CD14-positive monocyte (primary cell): ENCODE data around the gene STX1A. TPM values are rescaled to one million over a fixed set of nuclear protein-coding genes. Genes with fewer than 3 reads are reported as not detected.

ENCODE experiments used
- DNase-seq, 3 donors: peaks; one replicate each; pipeline ENCODE4 v3.0.0-alpha.2; 2011 to 2022
- H2AFZ ChIP-seq: 2 replicates; pipeline ENCODE4 v1.6.0; 2012; ENCODE audit warnings: mild to moderate bottlenecking, low read depth, low read length, inconsistent platforms; ENCODE audit not compliant: insufficient read depth, poor library complexity, severe bottlenecking
- H3K27ac ChIP-seq, 2 donors: 1 replicate in 1 of 2; 2 replicates in 1 of 2; pipeline ENCODE4 v1.5.1; 2012 to 2013; ENCODE audit warnings: low read length in 2 of 2, control low read depth in 1 of 2, inconsistent platforms in 1 of 2, low read depth in 1 of 2, mild to moderate bottlenecking in 1 of 2
- H3K27me3 ChIP-seq, 2 donors: one replicate each; pipeline versions ENCODE4 v1.6.0 to v1.6.1; 2011 to 2013; ENCODE audit warnings: low read length in 2 of 2; ENCODE audit not compliant: control insufficient read depth in 2 of 2, insufficient read depth in 2 of 2
- H3K36me3 ChIP-seq, 2 donors: replicated peaks in 1 of 2; 1 replicate in 1 of 2; 2 replicates in 1 of 2; pipeline versions ENCODE4 v1.5.1 to v1.6.1; 2012 to 2013; ENCODE audit warnings: low read length in 2 of 2, control low read depth in 1 of 2, inconsistent platforms in 1 of 2, mild to moderate bottlenecking in 1 of 2; ENCODE audit not compliant: insufficient read depth in 2 of 2, control insufficient read depth in 1 of 2
- H3K4me1 ChIP-seq, 2 donors: 1 replicate in 1 of 2; 2 replicates in 1 of 2; pipeline versions ENCODE4 v1.5.1 to v1.6.1; 2012 to 2013; ENCODE audit warnings: low read length in 2 of 2, control low read depth in 1 of 2, inconsistent platforms in 1 of 2, mild to moderate bottlenecking in 1 of 2, moderate library complexity in 1 of 2; ENCODE audit not compliant: insufficient read depth in 2 of 2, control insufficient read depth in 1 of 2
- H3K4me2 ChIP-seq: replicated peaks from 2 replicates; pipeline ENCODE3; 2012; ENCODE audit warnings: low read length, moderate library complexity, mild to moderate bottlenecking; ENCODE audit not compliant: poor library complexity, severe bottlenecking; ENCODE audit errors: extremely low read depth
- H3K4me3 ChIP-seq, 3 experiments: fragments of 200-600 bp in 1 of 3; sonication (generic) in 1 of 3; replicated peaks in 1 of 3; 1 replicate in 2 of 3; 2 replicates in 1 of 3; pipeline ENCODE4 v1.5.1; 2011 to 2013; ENCODE audit warnings: low read length in 3 of 3, mild to moderate bottlenecking in 3 of 3, control low read depth in 2 of 3, low read depth in 2 of 3, inconsistent platforms in 1 of 3, moderate library complexity in 1 of 3
- H3K79me2 ChIP-seq: 2 replicates; pipeline ENCODE4 v1.6.0; 2012; ENCODE audit warnings: mild to moderate bottlenecking, control low read depth, inconsistent platforms, low read length, moderate library complexity; ENCODE audit not compliant: insufficient read depth
- H3K9ac ChIP-seq: 2 replicates; pipeline ENCODE4 v1.6.0; 2017; ENCODE audit warnings: low read length, mild to moderate bottlenecking; ENCODE audit not compliant: insufficient read depth, poor library complexity, severe bottlenecking
- H3K9me3 ChIP-seq, 2 donors: replicated peaks in 1 of 2; 1 replicate in 1 of 2; 2 replicates in 1 of 2; pipeline versions ENCODE4 v1.5.1 to v1.6.1; 2012 to 2013; ENCODE audit warnings: low read length in 2 of 2, control low read depth in 1 of 2; ENCODE audit not compliant: control insufficient read depth in 1 of 2, insufficient read depth in 1 of 2
- H4K20me1 ChIP-seq: 2 replicates; pipeline ENCODE4 v1.6.0; 2012; ENCODE audit warnings: mild to moderate bottlenecking, low read length, control low read depth, moderate library complexity; ENCODE audit not compliant: insufficient read depth
- H3K27ac Mint-ChIP-seq, 7 donors: one replicate each; pipeline ENCODE4 v1.8.0; 2020; ENCODE audit warnings: mild to moderate bottlenecking in 7 of 7, mixed read lengths in 7 of 7, moderate library complexity in 6 of 7, inconsistent platforms in 2 of 7
- H3K27me3 Mint-ChIP-seq, 3 donors: one replicate each; pipeline ENCODE4 v1.8.0; 2021 to 2022; ENCODE audit warnings: low read depth in 3 of 3, mild to moderate bottlenecking in 3 of 3, mixed read lengths in 3 of 3, moderate library complexity in 3 of 3, inconsistent platforms in 1 of 3
- H3K36me3 Mint-ChIP-seq, 2 donors: one replicate each; pipeline ENCODE4 v1.8.0; 2020; ENCODE audit warnings: mixed read lengths in 2 of 2, inconsistent platforms in 1 of 2, mild to moderate bottlenecking in 1 of 2
- H3K4me1 Mint-ChIP-seq: one replicate; pipeline ENCODE4 v1.8.0; 2020; ENCODE audit warnings: mild to moderate bottlenecking, mixed read lengths
- H3K4me3 Mint-ChIP-seq, 2 donors: one replicate each; pipeline ENCODE4 v1.8.0; 2020; ENCODE audit warnings: mild to moderate bottlenecking in 2 of 2, mixed read lengths in 2 of 2, moderate library complexity in 1 of 2
- H3K9me3 Mint-ChIP-seq, 7 donors: one replicate each; pipeline ENCODE4 v1.8.0; 2020 to 2022; ENCODE audit warnings: mixed read lengths in 7 of 7, mild to moderate bottlenecking in 6 of 7, moderate library complexity in 6 of 7, inconsistent platforms in 2 of 7
- WGBS: methylation state at CpG from one replicate; pipeline ENCODE4 v1.1.5; 2013; ENCODE audit warnings: missing lambda C conversion rate; ENCODE audit not compliant: insufficient coverage; 5-methylcytosine and 5-hydroxymethylcytosine counted together
- intact Hi-C, 2 donors: fragments of 100-400 bp; cut with micrococcal nuclease; formaldehyde crosslinking; loops; one replicate each; pipeline versions ENCODE4 v1.15.0 to v1.15.1; 2023
- polyA plus RNA-seq, 3 donors: library from polyadenylated mRNA; depleted of rRNA in 1 of 3; unstranded in 2 of 3; stranded (reverse) in 1 of 3; fragments of 300-500 nt in 2 of 3; fragments of >200 nt in 1 of 3; fragmentation: Illumina TruSeq in 2 of 3; gene quantifications; 1 replicate in 2 of 3; 2 replicates in 1 of 3; pipeline ENCODE4 v1.2.3, GENCODE V29; 2012 to 2021
- TF ChIP-seq, protein P1 (sequence below): fragments of 200-600 bp; IDR thresholded peaks from one replicate; pipeline ENCODE4 v1.8.0; 2022; ENCODE audit warnings: antibody characterized with exemption, mild to moderate bottlenecking

STX1A gene
- polyA plus RNA-seq, 3 donors, result 0.27 to 2.7 (median 0.37) TPM

DNA sequence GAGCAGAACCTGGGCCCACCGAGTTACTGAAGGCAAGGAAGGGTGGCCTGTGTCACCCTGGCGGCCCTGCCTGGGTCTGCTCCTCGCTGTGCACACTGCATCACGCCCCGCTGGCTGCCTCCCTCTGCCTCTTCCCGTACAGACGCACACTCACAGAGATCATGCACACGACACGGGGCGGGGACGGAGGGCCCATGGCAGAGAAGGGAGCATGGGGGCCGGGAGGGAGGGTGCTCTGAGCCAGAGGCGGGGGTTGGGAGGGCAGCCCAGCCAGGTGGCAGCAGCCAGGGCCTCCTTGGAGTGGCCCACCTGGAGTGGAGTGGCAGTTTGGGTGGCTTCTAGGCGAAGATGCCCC lies 19.4 kb downstream of the STX1A start:
- H3K4me1 ChIP-seq, result peaks cover 6 to 9% of the 10 kb centered on the region in 2 donors
- H3K4me3 ChIP-seq, result no peak overlapping the region
- intact Hi-C loops, result no loop called here
- WGBS, result 97% methylated on average over 12 of the region's 14 CpGs
- Mint-ChIP-seq H3K27me3 (peaks cover 30 to 43% (median 41%) of the 10 kb centered on the region in 3 donors), H3K9me3 (peaks cover 0 to 13% (median 3%) of the 10 kb centered on the region in 7 donors), H3K4me3 (no peak overlapping the region), H3K36me3 (peaks cover 45 to 51% of the 10 kb centered on the region in 2 donors), H3K4me1 (peaks cover 14% of the 10 kb centered on the region), H3K27ac (no peak overlapping the region)
- TF ChIP-seq, protein P1, sequence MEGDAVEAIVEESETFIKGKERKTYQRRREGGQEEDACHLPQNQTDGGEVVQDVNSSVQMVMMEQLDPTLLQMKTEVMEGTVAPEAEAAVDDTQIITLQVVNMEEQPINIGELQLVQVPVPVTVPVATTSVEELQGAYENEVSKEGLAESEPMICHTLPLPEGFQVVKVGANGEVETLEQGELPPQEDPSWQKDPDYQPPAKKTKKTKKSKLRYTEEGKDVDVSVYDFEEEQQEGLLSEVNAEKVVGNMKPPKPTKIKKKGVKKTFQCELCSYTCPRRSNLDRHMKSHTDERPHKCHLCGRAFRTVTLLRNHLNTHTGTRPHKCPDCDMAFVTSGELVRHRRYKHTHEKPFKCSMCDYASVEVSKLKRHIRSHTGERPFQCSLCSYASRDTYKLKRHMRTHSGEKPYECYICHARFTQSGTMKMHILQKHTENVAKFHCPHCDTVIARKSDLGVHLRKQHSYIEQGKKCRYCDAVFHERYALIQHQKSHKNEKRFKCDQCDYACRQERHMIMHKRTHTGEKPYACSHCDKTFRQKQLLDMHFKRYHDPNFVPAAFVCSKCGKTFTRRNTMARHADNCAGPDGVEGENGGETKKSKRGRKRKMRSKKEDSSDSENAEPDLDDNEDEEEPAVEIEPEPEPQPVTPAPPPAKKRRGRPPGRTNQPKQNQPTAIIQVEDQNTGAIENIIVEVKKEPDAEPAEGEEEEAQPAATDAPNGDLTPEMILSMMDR, result no peak
- DNase-seq, result no peak
- no peaks in the 10 kb centered on the region for H4K20me1 ChIP-seq
- H3K36me3 ChIP-seq, result peaks cover 35 to 45% of the 10 kb centered on the region in 2 donors
- no peak overlapping the region for H3K27ac ChIP-seq
- no peaks in the 10 kb centered on the region for H3K79me2 ChIP-seq
- peaks cover 0 to 3% of the 10 kb centered on the region in 2 donors for H3K9me3 ChIP-seq
- H3K4me2 ChIP-seq, result no peak overlapping the region
- H3K27me3 ChIP-seq, result peaks cover 6 to 34% of the 10 kb centered on the region in 2 donors
- no peak overlapping the region for H2AFZ ChIP-seq
- no peak overlapping the region for H3K9ac ChIP-seq

GRCh38 chr7:73699370-73700068 lies 19.9 kb downstream of the STX1A start:
- WGBS, result 96% methylated on average over 14 of the region's 15 CpGs
- Mint-ChIP-seq H3K4me1 (peaks cover 14% of the 10 kb centered on the region), H3K4me3 (no peak overlapping the region), H3K9me3 (peaks cover 0 to 11% (median 3%) of the 10 kb centered on the region in 7 donors), H3K36me3 (peaks cover 50 to 55% of the 10 kb centered on the region in 2 donors), H3K27ac (peak overlapping the region in 1 of 7 donors; percentile 57), H3K27me3 (peaks cover 24 to 37% (median 36%) of the 10 kb centered on the region in 3 donors)
- no peak for DNase-seq
- Histone ChIP-seq H3K4me3 (no peak overlapping the region), H3K9me3 (peaks cover 0 to 3% of the 10 kb centered on the region in 2 donors), H4K20me1 (no peaks in the 10 kb centered on the region), H3K36me3 (peaks cover 40 to 51% of the 10 kb centered on the region in 2 donors), H2AFZ (no peak overlapping the region), H3K9ac (no peak overlapping the region), H3K4me1 (peaks cover 6 to 9% of the 10 kb centered on the region in 2 donors), H3K79me2 (no peaks in the 10 kb centered on the region), H3K27me3 (peaks cover 6 to 29% of the 10 kb centered on the region in 2 donors), H3K27ac (no peak overlapping the region), H3K4me2 (no peak overlapping the region)
- TF ChIP-seq, protein P1, result no peak
- intact Hi-C loops, result no loop called here
